ENCODE results near the gene PLEKHA6.

Gene PLEKHA6

DNA sequence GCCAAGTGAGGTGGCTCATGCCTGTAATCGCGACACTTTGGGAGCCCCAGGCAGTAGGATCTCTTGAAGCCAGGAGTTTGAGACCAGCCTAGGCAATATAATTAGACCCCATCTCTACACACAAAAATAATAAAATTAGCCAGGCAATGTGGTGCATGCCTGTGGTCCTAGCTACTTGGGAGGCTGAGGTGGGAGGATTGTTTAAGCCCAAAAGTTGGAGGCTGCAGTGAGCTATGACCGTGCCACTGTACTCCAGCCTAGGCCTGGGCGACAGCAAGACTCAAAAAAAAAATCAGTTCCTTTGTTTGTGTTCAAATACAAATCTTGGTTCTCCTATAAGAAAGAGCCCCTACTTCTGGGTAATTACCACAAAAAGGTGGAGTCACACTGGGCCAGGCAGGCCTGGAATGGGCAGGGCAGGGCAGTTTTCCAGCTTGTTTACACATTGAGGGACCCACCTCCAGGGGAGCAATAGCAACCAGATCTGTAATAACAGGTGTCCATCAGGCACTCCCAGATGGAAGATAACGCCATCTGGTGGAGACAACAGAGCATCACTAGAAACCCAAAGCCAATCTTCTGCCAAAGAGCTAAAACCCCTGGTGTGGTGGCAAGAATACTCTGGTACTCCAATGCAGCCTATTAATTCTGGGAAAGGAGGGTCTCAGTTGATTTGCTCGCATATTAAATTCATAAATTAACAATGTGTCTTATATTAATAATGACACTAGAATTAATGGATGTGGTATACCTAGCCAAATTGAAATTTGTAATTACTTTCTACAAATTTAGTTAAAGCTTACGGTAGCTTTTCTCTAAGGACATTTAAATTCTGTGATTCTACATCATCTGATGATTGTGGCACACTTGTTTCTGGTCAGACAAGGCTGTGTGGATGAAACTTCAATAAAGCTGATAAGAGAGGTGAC is 38.7 kb upstream of the PLEKHA6 start:
- H3K27me3 ChIP-seq (ENCODE audit: insufficient read depth, low read length) = no peaks in the 10 kb centered on the region
- peaks cover 2% of the 10 kb centered on the region for H3K9me3 ChIP-seq (ENCODE audit: low read length)
- H2AFZ ChIP-seq (ENCODE audit: low read depth, low read length) = no peak overlapping the region
- peaks cover 30% of the 10 kb centered on the region for H3K36me3 ChIP-seq (ENCODE audit: insufficient read depth, low read length)
- no peaks in the 10 kb centered on the region for H3K4me1 ChIP-seq (ENCODE audit: insufficient read depth, low read length)
- H3K4me3 ChIP-seq (ENCODE audit: low read length) = no peak overlapping the region

GRCh38 chr1:204396015-204396583 is 36.4 kb upstream of the PLEKHA6 start:
- H3K4me3 ChIP-seq (ENCODE audit: low read length) = no peak overlapping the region
- peaks cover 14% of the 10 kb centered on the region for H3K36me3 ChIP-seq (ENCODE audit: insufficient read depth, low read length)
- H3K27me3 ChIP-seq (ENCODE audit: insufficient read depth, low read length) = no peaks in the 10 kb centered on the region
- peaks cover 2% of the 10 kb centered on the region for H3K9me3 ChIP-seq (ENCODE audit: low read length)
- no peak overlapping the region for H2AFZ ChIP-seq (ENCODE audit: low read depth, low read length)
- no peaks in the 10 kb centered on the region for H3K4me1 ChIP-seq (ENCODE audit: insufficient read depth, low read length)

DNA sequence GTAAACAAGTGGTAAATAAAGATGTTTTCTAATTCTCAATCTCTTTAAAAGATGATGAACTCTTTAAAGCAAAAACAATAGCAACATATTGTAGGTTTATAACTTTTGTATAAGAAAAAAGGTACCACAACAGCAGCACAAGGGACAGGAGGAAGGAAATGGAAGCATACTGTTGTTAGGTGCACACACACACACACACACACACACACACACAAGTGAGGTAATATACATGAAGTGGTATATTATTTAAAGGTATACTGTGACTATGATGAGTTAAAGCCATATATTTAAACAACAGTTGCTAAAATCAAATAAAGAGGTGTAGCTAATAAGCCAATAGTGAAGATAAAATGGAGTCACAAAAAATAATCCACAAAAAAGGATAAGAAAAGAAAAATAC is 31.9 kb upstream of the PLEKHA6 start:
- no peaks in the 10 kb centered on the region for H3K36me3 ChIP-seq (ENCODE audit: insufficient read depth, low read length)

GRCh38 chr1:204390751-204391466 is 31.2 kb upstream of the PLEKHA6 start:
- Histone ChIP-seq H3K9me3 (ENCODE audit: low read length) (peaks cover under 1% of the 10 kb centered on the region), H2AFZ (ENCODE audit: low read depth, low read length) (no peak overlapping the region), H3K4me3 (ENCODE audit: low read length) (no peak overlapping the region), H3K27me3 (ENCODE audit: insufficient read depth, low read length) (peaks cover 7% of the 10 kb centered on the region), H3K36me3 (ENCODE audit: insufficient read depth, low read length) (no peaks in the 10 kb centered on the region), H3K4me1 (ENCODE audit: insufficient read depth, low read length) (no peaks in the 10 kb centered on the region)

More for the DNA sequence above, 31.9 kb upstream of the PLEKHA6 start:
- H3K27me3 ChIP-seq (ENCODE audit: insufficient read depth, low read length) = peaks cover under 1% of the 10 kb centered on the region
- H3K9me3 ChIP-seq (ENCODE audit: low read length) = peaks cover 2% of the 10 kb centered on the region
- H3K4me1 ChIP-seq (ENCODE audit: insufficient read depth, low read length) = no peaks in the 10 kb centered on the region
- H3K4me3 ChIP-seq (ENCODE audit: low read length) = no peak overlapping the region
- no peak overlapping the region for H2AFZ ChIP-seq (ENCODE audit: low read depth, low read length)

- no peaks in the 10 kb centered on the region for H3K9me3 ChIP-seq (ENCODE audit: low read length)
- H3K4me1 ChIP-seq (ENCODE audit: insufficient read depth, low read length) = no peaks in the 10 kb centered on the region
- H3K36me3 ChIP-seq (ENCODE audit: insufficient read depth, low read length) = no peaks in the 10 kb centered on the region
- H3K27me3 ChIP-seq (ENCODE audit: insufficient read depth, low read length) = peaks cover 20% of the 10 kb centered on the region
- no peak overlapping the region for H2AFZ ChIP-seq (ENCODE audit: low read depth, low read length)
- no peak overlapping the region for H3K4me3 ChIP-seq (ENCODE audit: low read length)
These were observed 26.0 kb upstream of the PLEKHA6 start for GRCh38 chr1:204385727-204386126.

- Histone ChIP-seq H3K36me3 (ENCODE audit: insufficient read depth, low read length) (no peaks in the 10 kb centered on the region), H2AFZ (ENCODE audit: low read depth, low read length) (no peak overlapping the region), H3K4me3 (ENCODE audit: low read length) (no peak overlapping the region), H3K4me1 (ENCODE audit: insufficient read depth, low read length) (no peaks in the 10 kb centered on the region), H3K9me3 (ENCODE audit: low read length) (no peaks in the 10 kb centered on the region), H3K27me3 (ENCODE audit: insufficient read depth, low read length) (peaks cover 29% of the 10 kb centered on the region)
These were observed 25.1 kb upstream of the PLEKHA6 start for GRCh38 chr1:204384636-204385352.

DNA sequence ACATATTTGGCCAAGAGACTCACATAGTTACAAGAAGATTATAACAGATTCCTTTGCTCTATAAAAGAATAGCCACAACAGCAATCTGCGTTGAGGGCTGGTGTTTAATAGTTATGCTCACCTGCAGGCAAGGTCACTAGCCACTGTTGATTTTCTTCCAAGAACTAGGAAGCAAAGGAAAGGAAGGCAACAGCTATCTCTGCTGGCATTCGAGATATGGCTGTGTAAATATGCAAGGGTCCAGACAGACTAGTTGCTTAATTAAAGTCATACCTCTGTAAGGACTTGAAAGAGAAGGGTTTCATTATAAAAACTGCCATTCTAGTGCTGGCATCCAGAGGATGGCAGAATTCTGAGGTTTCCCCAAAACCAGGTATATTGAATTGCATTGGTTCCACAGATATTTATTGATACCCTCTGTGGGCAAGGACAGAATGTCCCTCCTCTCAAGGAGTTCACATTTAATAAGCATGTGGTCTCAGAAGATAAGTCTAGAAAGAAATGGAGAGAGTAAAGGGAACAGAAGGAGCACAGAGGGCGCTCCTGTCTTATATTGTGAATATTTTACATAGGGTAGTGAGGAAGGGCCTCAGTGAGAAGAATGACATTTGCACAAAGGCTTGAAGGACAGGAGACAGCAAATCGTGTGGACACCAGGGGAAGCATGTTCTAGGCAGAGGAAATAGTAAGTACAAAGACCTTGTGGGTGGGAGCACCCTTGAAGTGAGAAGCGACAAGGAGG is 23.6 kb upstream of the PLEKHA6 start:
- H2AFZ ChIP-seq (ENCODE audit: low read depth, low read length) = no peak overlapping the region
- H3K4me3 ChIP-seq (ENCODE audit: low read length) = no peak overlapping the region
- no peaks in the 10 kb centered on the region for H3K36me3 ChIP-seq (ENCODE audit: insufficient read depth, low read length)
- peaks cover 41% of the 10 kb centered on the region for H3K27me3 ChIP-seq (ENCODE audit: insufficient read depth, low read length)
- H3K9me3 ChIP-seq (ENCODE audit: low read length) = no peaks in the 10 kb centered on the region
- H3K4me1 ChIP-seq (ENCODE audit: insufficient read depth, low read length) = peaks cover 2% of the 10 kb centered on the region

- H2AFZ ChIP-seq (ENCODE audit: low read depth, low read length) = no peak overlapping the region
- no peaks in the 10 kb centered on the region for H3K36me3 ChIP-seq (ENCODE audit: insufficient read depth, low read length)
- H3K27me3 ChIP-seq (ENCODE audit: insufficient read depth, low read length) = peaks cover 46% of the 10 kb centered on the region
- no peaks in the 10 kb centered on the region for H3K9me3 ChIP-seq (ENCODE audit: low read length)
- H3K4me1 ChIP-seq (ENCODE audit: insufficient read depth, low read length) = peaks cover 8% of the 10 kb centered on the region
- no peak overlapping the region for H3K4me3 ChIP-seq (ENCODE audit: low read length)
These were observed 23.0 kb upstream of the PLEKHA6 start for GRCh38 chr1:204382714-204383083.

GRCh38 chr1:204380293-204380831 is 20.6 kb upstream of the PLEKHA6 start:
- Histone ChIP-seq H3K4me3 (ENCODE audit: low read length) (no peak overlapping the region), H3K4me1 (ENCODE audit: insufficient read depth, low read length) (peaks cover 9% of the 10 kb centered on the region), H3K36me3 (ENCODE audit: insufficient read depth, low read length) (no peaks in the 10 kb centered on the region), H2AFZ (ENCODE audit: low read depth, low read length) (no peak overlapping the region), H3K9me3 (ENCODE audit: low read length) (no peaks in the 10 kb centered on the region), H3K27me3 (ENCODE audit: insufficient read depth, low read length) (peaks cover 62% of the 10 kb centered on the region)

GRCh38 chr1:204377800-204378668 is 18.3 kb upstream of the PLEKHA6 start:
- H3K4me3 ChIP-seq (ENCODE audit: low read length) = peak overlapping the region; percentile 40
- peaks cover 74% of the 10 kb centered on the region for H3K27me3 ChIP-seq (ENCODE audit: insufficient read depth, low read length)
- peaks cover 9% of the 10 kb centered on the region for H3K4me1 ChIP-seq (ENCODE audit: insufficient read depth, low read length)
- H2AFZ ChIP-seq (ENCODE audit: low read depth, low read length) = peak overlapping the region; percentile 37
- H3K36me3 ChIP-seq (ENCODE audit: insufficient read depth, low read length) = no peaks in the 10 kb centered on the region
- H3K9me3 ChIP-seq (ENCODE audit: low read length) = no peaks in the 10 kb centered on the region

DNA sequence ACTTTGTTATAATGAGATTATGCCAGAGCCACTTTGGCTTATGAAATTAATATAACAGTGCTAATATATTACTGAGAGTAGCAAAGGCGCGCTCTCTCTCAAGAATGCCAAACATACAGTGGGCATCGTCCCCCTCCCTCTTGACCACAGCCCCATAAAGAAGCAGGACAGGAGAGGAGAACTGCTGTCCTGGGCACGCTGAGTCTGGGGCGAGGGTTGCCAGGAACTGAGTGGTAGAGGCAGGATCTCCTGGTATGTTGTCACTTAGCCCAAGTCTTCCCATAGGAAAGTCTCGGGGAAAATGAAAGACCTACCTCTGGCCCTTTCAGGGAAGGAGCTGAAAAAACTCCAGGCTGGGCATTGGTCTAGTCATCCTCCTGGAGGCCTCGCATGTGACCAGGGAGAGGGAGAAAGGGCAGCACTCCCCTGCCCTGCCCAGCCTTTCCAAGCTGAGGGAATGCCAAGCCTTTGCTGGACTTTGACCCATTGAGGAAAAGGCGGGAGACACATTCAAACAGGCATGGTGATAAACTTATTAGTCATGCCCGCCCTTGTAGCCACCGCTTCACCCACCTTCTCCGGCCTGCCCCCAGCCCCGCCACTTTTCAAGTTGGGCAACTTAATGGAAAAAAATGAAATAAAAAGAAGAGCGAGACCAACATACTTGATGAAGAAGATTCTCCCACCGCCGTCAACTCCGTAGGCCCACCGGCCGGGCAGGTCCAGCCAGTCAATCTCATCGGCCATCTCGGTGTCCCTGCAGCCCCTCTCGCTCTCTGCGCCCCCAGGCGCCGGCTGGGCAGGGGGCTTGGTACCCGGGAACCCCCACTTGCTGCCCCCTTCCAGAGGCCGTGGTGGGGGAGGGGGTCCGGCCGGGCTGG is 17.4 kb upstream of the PLEKHA6 start:
- H3K27me3 ChIP-seq (ENCODE audit: insufficient read depth, low read length) = peaks cover 69% of the 10 kb centered on the region
- no peaks in the 10 kb centered on the region for H3K36me3 ChIP-seq (ENCODE audit: insufficient read depth, low read length)
- H3K4me3 ChIP-seq (ENCODE audit: low read length) = peak overlapping the region; percentile 40
- H3K4me1 ChIP-seq (ENCODE audit: insufficient read depth, low read length) = peaks cover 9% of the 10 kb centered on the region
- H2AFZ ChIP-seq (ENCODE audit: low read depth, low read length) = peak overlapping the region; percentile 37
- H3K9me3 ChIP-seq (ENCODE audit: low read length) = no peaks in the 10 kb centered on the region

Data from neuron (in vitro differentiated cells).